ENCODE results near the gene GNB1L. TPM values are rescaled to one million over a fixed set of nuclear protein-coding genes. Genes with fewer than 3 reads are reported as not detected.

The GNB1L gene
- total and polyA plus RNA-seq, 9 of the 15 experiments (the other 6 are each of a cell fraction or from before 2014, with no cell fraction given) = 0.56 to 50.5 (median 10.2) TPM

DNA sequence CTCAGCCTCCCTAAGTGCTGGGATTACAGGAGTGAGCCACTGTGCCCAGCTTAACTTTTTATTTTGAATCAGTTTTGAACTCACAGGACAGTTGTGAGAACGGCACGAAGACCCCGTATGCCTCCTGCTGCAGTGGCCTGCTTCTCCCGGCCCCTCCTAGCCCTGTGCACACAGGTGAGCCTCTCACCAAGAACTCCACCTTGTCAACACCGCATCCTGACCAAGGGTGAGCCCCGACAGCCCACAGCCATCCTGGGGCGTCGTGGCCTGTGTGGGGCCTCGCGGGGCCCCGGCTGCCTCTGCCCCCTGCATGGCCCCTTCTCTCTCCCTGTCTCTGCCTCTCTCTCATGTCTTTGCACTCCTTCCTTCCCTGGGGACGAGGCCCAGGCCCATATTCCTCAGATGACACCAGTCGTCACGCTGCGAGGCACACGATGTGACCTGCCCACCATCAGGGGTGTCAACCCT, 38.8 kb downstream of the GNB1L start (continued):
- TF ChIP-seq IRF2 (CRISPR knock-in tag; IDR thresholded peaks at IDR 0.05) (no peak), ARID2 (IDR thresholded peaks at IDR 0.05) (peak; percentile 6; the same call in 1 of the 2 replicates), L3MBTL2 (IDR thresholded peaks at IDR 0.05) (0 out of 2 replicates have a peak, but pooled peaks have one; percentile 2), ZNF77 (CRISPR knock-in tag; IDR thresholded peaks at IDR 0.05) (0 out of 2 replicates have a peak, but pooled peaks have one; percentile 17), MIER1 (IDR thresholded peaks at IDR 0.05; ENCODE audit: low read depth) (peak; percentile 10; the same call in 1 of the 2 replicates), CCNT2 (IDR thresholded peaks at IDR 0.05; ENCODE audit: borderline replicate concordance, extremely low read depth, insufficient read length, low read depth, low read length) (peak; percentile 1), RAD21 (CRISPR knock-in tag; conservative IDR thresholded peaks at IDR 0.05 in 1 of 2, IDR thresholded peaks at IDR 0.05 in 1 of 2) (no peak), TSC22D4 (tag; IDR thresholded peaks at IDR 0.05) (peak; percentile 97), ZC3H8 (IDR thresholded peaks at IDR 0.05) (0 out of 2 replicates have a peak, but pooled peaks have one; percentile 3), FUS (optimal IDR thresholded peaks at IDR 0.05; ENCODE audit: low read depth, low read length) (no peak), WHSC1 (IDR thresholded peaks at IDR 0.05; ENCODE audit: low read length) (peak; percentile 95), RHOXF2B (CRISPR knock-in tag; conservative IDR thresholded peaks at IDR 0.05) (no peak), ZNF668 (CRISPR knock-in tag; IDR thresholded peaks at IDR 0.05) (peak; percentile 79; the same call in 1 of the 2 replicates), ZNF551 (CRISPR knock-in tag; IDR thresholded peaks at IDR 0.05) (no peak), ZNF699 (CRISPR knock-in tag; IDR thresholded peaks at IDR 0.05; ENCODE audit: insufficient replicate concordance) (peak; percentile 86), NFATC3 (IDR thresholded peaks at IDR 0.05) (no peak), TAL1 (IDR thresholded peaks at IDR 0.05) (0 out of 2 replicates have a peak, but pooled peaks have one; percentile 0), STAT5B (CRISPR knock-in tag; IDR thresholded peaks at IDR 0.05) (no peak), TRIM24 (IDR thresholded peaks at IDR 0.05) (0 out of 4 replicates have a peak, but pooled peaks have one; percentile 3 to 8), ERF (CRISPR knock-in tag; IDR thresholded peaks at IDR 0.05) (0 out of 2 replicates have a peak, but pooled peaks have one; percentile 8), RBBP5 (IDR thresholded peaks at IDR 0.05; ENCODE audit: borderline replicate concordance, insufficient read depth, low read length, poor library complexity, severe bottlenecking) (peak; percentile 12)
- TF ChIP-seq, protein P1, sequence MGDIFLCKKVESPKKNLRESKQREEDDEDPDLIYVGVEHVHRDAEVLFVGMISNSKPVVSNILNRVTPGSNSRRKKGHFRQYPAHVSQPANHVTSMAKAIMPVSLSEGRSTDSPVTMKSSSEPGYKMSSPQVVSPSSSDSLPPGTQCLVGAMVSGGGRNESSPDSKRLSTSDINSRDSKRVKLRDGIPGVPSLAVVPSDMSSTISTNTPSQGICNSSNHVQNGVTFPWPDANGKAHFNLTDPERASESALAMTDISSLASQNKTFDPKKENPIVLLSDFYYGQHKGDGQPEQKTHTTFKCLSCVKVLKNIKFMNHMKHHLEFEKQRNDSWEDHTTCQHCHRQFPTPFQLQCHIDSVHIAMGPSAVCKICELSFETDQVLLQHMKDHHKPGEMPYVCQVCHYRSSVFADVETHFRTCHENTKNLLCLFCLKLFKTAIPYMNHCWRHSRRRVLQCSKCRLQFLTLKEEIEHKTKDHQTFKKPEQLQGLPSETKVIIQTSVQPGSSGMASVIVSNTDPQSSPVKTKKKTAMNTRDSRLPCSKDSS (IDR thresholded peaks at IDR 0.05; ENCODE audit: low read depth, partially characterized antibody) = no peak
- TF ChIP-seq, protein P2, sequence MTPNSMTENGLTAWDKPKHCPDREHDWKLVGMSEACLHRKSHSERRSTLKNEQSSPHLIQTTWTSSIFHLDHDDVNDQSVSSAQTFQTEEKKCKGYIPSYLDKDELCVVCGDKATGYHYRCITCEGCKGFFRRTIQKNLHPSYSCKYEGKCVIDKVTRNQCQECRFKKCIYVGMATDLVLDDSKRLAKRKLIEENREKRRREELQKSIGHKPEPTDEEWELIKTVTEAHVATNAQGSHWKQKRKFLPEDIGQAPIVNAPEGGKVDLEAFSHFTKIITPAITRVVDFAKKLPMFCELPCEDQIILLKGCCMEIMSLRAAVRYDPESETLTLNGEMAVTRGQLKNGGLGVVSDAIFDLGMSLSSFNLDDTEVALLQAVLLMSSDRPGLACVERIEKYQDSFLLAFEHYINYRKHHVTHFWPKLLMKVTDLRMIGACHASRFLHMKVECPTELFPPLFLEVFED (CRISPR knock-in tag; conservative IDR thresholded peaks at IDR 0.05) = no peak
- TF ChIP-seq, protein P3, sequence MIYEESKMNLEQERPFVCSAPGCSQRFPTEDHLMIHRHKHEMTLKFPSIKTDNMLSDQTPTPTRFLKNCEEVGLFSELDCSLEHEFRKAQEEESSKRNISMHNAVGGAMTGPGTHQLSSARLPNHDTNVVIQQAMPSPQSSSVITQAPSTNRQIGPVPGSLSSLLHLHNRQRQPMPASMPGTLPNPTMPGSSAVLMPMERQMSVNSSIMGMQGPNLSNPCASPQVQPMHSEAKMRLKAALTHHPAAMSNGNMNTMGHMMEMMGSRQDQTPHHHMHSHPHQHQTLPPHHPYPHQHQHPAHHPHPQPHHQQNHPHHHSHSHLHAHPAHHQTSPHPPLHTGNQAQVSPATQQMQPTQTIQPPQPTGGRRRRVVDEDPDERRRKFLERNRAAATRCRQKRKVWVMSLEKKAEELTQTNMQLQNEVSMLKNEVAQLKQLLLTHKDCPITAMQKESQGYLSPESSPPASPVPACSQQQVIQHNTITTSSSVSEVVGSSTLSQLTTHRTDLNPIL (CRISPR knock-in tag; IDR thresholded peaks at IDR 0.05) = peak; percentile 25; the same call in 1 of the 2 replicates
- TF ChIP-seq, protein P4, sequence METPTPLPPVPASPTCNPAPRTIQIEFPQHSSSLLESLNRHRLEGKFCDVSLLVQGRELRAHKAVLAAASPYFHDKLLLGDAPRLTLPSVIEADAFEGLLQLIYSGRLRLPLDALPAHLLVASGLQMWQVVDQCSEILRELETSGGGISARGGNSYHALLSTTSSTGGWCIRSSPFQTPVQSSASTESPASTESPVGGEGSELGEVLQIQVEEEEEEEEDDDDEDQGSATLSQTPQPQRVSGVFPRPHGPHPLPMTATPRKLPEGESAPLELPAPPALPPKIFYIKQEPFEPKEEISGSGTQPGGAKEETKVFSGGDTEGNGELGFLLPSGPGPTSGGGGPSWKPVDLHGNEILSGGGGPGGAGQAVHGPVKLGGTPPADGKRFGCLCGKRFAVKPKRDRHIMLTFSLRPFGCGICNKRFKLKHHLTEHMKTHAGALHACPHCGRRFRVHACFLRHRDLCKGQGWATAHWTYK (CRISPR knock-in tag; IDR thresholded peaks at IDR 0.05) = no peak
